GM18505 (cell line): ENCODE measurements around the gene NSG1.
"Not testable (repeated sequence)": the region's sequence is repeated elsewhere in the genome, so short reads cannot be mapped to it uniquely, and the experiment has no call there.

Experiments used
- ATAC-seq: cut with Tn5 transposase; IDR thresholded peaks from one replicate; pipeline ENCODE4 v1.9.1; 2021; ENCODE audit not compliant: unreplicated experiment
- POLR2A ChIP-seq: IDR thresholded peaks from 4 replicates; pipeline ENCODE4 v1.6.1; 2011; ENCODE audit warnings: borderline replicate concordance; ENCODE audit not compliant: insufficient read depth, insufficient read length; ENCODE audit errors: extremely low read depth

Gene NSG1

DNA sequence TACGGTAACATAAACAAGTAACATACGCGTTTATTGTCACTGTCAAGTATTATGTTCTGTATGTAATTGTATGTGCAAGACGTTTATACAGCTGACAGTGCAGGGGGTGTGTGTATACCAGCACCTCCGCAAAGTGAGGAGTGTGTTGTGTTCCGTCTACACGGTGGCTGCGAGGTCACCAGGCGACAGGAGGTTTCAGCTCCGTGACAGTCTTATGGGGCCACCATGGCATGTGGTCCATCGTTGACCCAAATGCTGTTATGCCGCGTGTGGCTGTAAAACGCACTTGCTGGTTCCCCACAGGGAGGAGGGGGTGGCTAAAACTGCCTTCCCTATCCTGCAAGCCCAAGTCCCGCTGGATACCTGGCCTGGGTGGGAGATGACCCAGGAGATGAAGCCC, 25.0 kb downstream of the NSG1 start:
- TF ChIP-seq POLR2A: no peak
- no peak for ATAC-seq

DNA sequence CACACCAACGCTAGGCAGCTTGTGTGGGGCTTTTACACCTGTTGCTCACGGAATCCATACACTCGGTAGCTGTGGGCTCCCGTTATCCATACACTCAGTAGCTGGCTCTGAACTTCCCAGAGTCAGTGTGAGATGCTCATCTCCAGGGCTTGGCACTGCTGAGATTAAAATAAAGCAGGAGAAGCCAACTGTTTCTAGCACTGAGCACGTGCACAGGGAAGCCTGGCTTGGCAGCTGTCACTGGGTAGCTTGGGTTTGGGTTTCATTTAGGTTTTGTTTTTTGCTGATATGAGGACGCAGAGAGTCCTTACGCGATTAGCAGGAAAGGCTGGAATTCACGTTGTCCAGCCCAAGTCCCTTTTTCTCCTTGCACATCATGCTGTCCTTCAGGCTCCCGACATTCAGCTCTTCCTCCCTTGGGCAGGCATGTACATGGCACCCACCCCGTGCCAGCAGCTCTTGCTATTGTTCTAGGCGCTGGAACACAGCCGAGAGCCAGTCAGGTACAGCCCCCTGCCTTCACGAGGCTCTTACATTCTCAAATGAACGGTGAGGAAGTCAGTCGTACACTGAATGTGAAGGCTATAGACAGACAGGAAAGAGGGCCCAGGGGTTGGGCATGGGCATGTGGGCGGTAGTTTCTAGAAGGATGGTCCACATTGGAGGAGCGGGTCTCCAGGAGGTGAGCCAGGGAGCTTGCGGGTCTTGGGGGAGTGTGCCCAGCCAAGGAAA, 25.9 kb downstream of the NSG1 start:
- ATAC-seq: no peak
- no peak for TF ChIP-seq POLR2A

DNA sequence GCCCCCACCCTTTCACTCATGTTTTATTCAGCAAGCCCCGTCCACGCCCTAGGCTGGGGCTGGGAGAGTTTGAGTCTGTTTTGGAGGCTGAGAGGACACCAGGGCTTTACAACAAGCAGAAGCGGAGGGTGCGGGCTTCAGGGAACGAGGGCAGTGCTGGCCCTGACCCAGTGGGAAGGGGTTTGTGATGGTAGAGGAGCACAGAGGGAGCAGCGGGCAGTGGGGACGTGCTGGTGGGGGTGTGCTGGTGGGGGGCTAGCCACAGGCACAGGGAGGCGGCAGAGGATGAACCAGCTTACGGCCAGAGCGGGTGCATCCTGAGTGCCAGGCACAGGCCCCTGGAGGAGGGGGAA, 26.4 kb downstream of the NSG1 start:
- TF ChIP-seq POLR2A: no peak
- no peak for ATAC-seq

DNA sequence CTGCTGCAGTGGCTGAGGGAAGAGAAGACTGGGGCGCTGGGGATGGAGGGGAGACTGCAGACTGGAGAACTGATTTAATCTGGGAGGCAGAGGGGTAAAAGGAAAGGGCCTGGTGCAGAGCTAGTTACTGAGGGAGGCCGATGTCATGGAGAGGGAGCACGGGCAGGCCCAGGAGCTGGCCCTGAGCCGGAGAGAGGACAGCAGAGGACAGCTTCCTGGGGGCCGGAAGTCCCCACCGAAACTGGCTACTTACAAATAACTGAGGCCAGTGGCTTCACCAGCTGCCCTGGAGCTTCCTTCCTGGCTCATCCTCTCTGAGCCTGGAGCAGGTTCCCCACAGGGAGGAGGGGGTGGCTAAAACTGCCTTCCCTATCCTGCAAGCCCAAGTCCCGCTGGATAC, 26.9 kb downstream of the NSG1 start:
- TF ChIP-seq POLR2A: no peak
- ATAC-seq: no peak

DNA sequence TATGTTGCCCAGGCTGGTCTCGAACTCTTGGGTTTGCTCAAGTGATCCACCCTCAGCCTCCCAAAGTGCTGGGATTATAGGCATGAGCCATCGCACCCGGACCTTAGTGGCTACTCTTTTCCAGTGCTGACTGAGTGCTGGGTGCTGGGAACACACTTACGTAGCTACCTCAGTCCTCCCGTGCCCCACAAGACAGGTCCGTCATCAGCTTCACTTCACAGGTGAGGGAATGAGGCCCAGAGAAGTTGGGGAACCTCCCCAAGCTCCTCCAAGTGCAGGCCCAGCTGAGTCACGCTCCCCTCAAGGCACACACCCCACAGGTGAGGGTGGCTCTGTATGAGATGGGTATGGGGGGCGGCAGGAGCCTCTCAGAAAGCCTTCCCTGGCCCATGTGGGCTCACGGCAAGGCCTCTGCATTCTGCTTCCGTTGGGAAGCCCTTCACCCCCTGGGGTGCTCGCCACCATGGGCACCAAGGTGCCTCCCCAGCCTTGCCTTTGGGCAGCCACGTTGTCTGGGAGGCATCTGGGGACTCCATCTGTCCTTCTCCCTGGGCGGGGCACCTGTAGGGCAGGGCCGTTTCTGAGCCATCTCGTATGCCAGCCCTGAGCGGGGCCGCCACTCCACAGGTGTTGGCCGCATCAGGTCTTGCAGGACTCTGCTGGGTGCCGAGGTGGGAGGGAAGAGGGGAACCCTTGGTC, 28.4 kb downstream of the NSG1 start:
- ATAC-seq: no peak

DNA sequence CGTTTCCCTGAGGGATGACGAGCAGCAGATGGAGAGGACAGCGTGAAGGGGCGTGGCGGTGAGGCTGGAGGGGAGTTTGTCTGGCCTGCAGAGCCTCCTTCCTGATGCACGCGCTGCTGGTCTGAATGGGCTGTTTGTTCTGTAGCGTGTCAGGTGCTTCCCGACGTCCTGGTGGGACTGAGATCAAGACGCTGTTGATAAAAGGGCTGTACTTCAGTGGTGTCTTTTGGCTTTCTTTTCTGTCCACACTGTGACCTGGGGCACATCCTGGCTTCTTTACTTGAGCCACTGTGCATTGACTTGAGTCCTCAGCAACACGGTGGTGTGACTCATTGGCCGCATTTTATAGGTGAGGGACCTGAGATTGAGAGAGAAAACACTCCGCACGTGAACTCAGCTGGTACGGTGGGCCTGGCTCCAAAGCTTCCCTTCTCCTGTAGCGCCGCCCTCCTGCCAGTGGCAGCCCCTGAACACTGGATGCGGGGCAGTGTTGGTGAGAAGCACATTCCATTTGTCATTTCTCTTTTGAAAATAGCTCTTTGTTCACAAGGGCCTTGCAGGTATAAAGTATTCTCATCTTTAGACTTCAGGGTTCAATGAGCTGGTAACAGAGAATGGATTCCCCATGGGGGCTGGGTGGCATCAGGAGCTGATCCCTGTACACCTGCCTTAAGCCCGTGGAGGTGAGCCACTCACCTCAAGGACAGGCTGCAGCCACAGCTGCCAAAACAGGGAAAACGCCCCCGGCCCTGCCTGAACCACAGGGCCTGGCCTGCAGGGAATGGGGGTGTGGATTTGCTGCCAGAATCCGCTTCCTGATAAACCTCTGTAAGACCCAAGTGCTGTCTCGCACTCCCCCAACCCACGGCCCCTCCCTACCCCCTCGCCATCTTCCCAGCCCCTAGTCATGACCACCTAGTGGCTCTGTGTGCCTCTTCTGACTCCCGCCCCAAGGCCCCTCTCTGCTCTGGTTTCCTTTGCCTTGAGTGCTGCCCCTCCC, 29.2 kb downstream of the NSG1 start:
- TF ChIP-seq POLR2A: no peak
- no peak for ATAC-seq

More for the DNA sequence above, 28.4 kb downstream of the NSG1 start:
- no peak for TF ChIP-seq POLR2A

DNA sequence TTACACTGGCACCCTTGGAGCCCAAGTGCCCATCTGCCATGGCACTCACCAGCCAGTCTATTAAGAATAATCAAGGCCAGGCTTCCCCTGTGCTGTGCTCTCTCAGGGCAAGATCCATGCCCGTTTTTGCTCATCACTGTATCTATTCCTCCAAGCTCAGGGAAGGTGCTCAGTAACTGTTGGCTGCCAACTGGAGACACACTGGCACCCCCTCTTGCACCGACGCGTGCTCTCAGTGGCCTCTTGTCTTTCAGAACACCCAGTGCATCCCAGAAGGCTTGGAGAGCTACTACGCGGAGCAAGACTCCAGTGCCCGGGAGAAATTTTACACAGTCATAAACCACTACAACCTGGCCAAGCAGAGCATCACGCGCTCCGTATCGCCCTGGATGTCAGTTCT, 30.1 kb downstream of the NSG1 start:
- no peak for ATAC-seq
- no peak for TF ChIP-seq POLR2A

DNA sequence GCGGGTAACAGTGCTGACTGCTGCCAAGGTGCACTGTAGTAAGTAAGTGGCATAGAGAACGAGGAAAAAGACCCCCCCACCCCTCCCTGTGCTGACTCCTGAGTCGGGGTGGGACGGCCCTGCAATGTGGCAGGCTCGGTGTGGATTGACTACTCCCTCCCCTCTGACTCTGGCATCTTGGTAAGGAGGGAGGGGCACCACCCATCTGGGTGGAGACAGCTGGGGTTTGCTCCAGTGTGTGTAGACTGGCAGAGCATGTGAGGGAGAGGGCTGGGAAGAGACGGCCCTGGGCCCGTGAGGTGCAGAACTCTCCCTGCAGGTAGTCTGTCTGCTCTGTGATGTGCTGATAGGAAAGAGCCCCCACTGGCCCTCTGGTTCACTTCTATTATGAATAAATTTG, 31.0 kb downstream of the NSG1 start:
- TF ChIP-seq POLR2A: no peak
- no peak for ATAC-seq

DNA sequence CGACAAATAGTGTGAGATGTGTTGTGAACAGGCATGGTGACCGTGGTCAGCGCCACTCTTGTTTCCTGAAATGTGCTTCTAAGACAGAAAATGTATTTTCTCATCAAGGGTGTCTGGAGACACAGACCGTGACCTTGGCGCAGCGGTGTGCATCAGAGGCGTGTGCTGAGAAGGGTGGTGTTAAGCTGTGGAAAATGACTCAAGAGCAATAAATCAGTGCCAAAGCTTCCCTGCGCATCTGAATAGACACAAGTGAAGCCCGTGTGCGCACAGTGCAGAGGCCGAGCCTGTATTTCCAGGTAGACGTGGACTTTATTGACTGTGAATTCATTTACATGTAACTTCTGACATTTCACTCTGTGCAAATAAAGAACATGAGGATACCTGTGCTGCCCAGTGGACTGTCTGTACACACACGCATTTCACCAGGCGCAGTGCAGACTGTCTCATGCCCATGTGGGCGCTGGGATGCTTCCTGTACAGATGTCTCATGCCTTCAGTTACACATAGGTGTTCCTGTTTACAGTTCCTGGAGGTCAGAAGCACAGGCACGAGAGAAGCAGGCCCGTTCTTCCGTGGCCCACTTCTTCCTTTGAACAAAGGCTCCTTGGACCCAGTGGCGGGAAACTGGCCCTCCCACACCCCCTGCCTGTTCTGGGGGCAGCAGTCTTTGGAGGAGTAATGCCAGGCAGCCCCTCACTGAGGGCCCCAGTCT, 31.9 kb downstream of the NSG1 start:
- no peak for ATAC-seq
- TF ChIP-seq POLR2A: no peak

DNA sequence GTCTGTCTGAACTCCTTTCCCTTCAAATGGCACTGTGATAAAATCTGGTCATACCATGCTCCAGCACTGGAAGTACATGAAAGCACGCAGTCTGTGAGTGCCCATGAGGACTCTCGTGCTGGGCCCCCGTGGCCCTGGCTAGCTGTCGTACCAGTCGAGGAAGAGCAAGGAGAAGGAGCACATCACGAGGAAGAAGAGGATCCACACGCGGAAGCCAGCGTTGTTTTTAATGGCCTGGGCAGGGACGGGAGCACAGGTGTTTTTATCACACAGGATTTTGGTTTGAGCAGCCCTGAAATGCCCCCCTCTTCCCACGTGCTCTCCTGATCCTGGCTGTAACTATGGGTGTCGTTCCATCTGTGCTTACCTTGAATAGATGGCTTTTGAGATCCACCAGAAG, 33.0 kb downstream of the NSG1 start:
- ATAC-seq: no peak

DNA sequence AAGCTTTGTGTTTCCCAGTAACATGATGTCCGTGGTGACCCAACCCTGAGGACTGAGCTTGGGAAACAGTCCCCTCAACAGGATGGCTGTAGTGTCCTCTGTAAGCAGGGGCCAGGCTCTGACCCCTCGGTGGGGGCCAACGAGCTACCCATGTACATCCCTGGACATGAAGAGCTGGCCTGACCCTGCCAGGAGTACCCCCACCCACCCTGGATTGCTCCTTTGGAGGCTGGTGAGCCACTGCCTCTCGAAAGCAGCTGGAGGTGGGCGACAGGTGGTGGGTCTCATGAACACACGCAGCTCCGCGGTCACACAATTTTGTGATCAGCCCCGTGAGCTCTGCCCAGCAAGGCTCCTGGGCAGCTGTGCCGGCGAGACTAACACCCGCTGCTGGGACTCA, 33.5 kb downstream of the NSG1 start:
- ATAC-seq: no peak
- no peak for TF ChIP-seq POLR2A

More for the DNA sequence above, 33.0 kb downstream of the NSG1 start:
- TF ChIP-seq POLR2A: no peak

DNA sequence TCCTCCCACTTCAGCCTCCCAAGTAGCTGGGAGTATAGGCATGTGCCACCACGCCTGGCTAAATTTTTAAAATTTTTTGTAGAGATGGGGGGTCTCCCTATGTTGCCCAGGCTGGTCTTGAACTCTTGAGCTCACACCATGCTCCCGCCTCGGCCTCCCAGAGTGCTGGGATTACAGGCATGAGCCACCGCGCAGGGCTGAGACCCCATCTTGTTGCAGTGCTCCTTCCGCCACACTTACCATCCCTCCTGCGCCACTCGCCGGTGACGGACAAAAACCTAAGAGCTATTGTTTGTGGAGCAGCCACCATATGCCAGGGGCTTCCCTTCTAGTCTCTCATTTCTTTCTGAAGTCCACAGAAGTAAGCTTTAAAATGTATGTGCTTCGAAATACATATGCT, 34.5 kb downstream of the NSG1 start:
- no peak for ATAC-seq

DNA sequence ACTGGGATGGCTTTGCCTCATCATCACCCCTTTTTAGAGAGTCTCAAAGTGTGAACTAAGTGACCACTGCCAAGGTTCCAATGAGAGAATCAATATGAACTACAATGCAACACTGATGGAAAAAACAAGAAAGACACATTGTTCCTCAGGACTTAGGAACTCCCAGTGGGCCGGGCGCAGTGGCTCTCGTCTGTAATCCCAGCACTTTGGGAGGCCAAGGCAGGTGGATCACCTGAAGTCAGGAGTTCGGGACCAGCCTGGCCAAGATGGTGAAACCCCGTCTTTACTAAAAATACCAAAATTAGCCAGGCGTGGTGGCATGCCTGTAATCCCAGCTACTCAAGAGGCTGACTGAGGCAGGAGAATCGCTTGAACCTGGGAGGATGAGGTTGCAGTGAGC, 35.2 kb downstream of the NSG1 start:
- ATAC-seq: not testable (repeated sequence)

More for the DNA sequence above, 34.5 kb downstream of the NSG1 start:
- no peak for TF ChIP-seq POLR2A
